GM21447 (cell line): ENCODE data around the gene PGS1.
"Not testable (repeated sequence)": the region's sequence is repeated elsewhere in the genome, so short reads cannot be mapped to it uniquely, and the experiment has no call there.

ENCODE experiments used
- ATAC-seq: cut with Tn5 transposase; IDR thresholded peaks from one replicate; pipeline ENCODE4 v1.9.1; 2021; ENCODE audit not compliant: unreplicated experiment

Gene PGS1

GRCh38 chr17:78438694-78439325, 60.4 kb downstream of the PGS1 start:
- no peak for ATAC-seq

DNA sequence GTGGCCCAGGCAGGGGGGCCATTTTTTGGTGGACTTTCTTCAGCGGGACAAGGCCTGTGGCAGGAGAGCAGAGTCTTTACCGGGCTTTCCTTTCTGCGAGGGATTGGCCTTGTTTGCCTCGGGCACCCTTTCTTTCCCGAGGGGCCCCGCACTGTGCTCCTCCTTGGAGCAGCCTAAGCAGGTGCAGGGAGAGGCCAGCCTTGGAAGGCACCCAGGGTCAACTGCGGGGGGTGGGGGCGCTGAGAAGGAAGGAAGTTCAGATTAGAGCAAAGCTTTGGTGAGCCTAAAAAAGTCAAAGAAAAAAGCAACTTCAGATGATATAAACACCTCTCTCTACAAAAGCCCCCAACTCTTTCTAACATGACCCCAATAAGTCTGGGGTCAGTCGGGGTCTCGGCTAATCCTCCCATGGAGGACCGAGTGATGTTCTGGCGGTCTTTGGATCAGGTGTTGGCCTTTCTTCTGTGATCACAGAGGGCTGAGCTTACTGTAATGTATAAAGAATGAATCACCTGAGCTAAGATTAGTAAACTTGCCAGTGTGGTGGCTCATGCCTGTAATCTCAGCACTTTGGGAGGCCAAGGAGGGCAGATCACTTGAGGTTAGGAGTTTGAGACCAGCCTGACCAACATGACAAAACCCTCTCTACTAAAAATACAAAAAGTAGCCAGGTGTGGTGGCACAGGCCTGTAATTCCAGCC, 63.0 kb downstream of the PGS1 start:
- ATAC-seq: no peak

DNA sequence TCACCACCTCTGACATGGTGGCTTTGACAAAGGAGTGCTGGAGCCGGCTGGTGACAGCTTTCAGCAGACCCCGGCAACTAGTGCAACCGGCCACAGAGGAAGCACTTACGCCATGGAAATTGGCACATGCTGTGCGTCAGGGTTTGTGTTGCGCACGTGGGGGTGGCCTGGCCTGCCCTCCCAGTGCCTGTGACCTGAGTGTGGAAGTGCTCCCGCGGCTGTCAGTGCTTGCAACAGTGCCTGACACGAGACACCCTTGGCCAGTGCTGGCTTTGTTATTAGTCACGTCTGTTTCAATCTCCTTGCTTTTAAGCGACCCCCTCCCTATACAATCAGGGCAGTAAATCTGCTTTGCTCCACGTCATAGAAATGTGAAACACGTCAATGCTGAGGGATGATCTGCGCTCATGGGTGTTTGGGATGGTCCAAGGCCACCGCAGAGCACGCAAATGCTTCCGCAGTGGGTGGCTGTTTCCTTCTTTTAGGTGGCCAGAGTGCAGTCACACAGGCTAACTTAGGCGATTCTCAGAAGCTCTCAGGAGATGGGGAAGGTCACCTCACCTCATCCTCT, 64.3 kb downstream of the PGS1 start:
- no peak for ATAC-seq

DNA sequence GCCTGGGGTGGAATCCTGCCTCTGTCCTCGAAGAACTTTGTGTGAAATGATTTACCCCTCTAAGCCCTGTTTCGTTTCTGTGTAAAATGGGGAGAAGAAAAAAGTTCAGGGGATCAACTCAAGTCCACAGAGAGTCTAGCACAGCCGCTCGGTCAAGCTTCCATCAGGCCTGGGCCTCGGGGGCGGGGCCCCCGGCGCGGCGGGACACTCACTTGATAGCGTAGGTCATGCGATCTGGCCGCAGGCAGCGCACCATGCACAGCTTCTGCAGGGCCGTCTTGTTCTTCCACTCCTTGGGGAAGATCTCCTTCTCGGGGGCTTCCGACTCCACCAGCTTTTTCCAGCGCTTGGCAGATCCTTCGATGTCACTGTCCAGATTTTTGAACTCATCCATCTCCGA, 65.9 kb downstream of the PGS1 start:
- ATAC-seq: no peak

DNA sequence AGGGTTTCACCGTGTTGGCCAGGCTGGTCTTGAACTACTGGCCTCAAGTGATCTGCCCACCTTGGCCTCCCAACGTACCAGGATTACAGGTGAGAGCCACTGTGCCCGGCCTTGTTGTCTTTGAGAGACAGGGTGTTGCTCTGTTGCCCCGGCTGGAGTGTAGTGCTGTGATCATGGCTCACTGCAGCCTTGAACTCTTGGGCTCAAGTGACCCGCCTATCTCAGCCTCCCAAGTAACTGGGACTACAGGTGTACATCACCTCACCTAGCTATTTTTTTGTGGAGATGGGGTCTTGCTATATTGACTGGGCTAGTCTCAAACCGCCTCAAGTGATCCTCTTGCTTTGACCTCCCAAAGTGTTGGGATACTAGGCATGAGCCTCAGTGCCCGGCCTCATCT, 68.4 kb downstream of the PGS1 start:
- ATAC-seq: no peak

- no peak for ATAC-seq
Measured at GRCh38 chr17:78448356-78448993, 70.0 kb downstream of the PGS1 start.

GRCh38 chr17:78449983-78450595, 71.6 kb downstream of the PGS1 start:
- no peak for ATAC-seq

- ATAC-seq: no peak
Measured at GRCh38 chr17:78450696-78451345, 72.4 kb downstream of the PGS1 start.

- ATAC-seq: no peak
Measured at GRCh38 chr17:78451753-78452152, 73.3 kb downstream of the PGS1 start.

- no peak for ATAC-seq
Measured at GRCh38 chr17:78454346-78454745, 75.9 kb downstream of the PGS1 start.

DNA sequence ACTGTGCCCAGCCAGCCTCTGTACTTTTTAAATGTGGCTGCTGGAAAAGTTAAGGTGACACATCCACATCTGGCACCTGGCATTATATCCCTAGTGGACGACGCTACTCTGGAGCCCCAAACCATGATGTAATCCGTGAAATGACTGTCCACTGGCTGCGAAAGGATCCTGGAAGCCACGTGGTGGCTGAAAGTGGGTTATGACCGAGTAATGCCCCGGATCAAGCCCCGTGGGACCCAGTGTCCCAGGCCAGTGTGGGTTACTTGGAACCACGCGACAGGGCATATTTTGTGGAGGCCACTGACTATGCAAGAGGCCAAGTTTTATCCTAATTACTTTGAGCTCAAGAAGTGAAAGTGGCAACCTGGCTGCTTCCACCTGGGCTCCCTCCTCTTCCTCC, 79.6 kb downstream of the PGS1 start:
- ATAC-seq: no peak

- ATAC-seq: no peak
Measured at GRCh38 chr17:78458736-78459335, 80.4 kb downstream of the PGS1 start.

DNA sequence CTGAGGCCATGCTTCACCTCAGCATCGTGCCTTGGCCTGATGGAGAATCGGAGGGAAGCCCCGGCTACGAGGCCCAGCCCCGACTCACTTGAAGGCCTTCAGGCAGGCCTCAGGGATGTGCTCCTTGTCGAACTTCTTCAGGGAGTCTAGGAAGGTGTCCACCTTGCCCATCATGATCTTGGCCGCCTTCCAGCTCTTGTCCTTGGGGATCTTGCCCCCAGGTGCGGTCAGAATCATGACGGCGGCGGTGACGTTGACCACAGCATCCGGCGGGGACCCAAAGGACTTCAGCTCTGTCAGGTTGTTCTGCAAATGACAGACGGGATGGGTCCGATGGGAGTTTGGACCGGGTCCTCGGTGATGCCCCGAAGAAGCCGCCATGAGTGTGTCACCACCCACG, 81.2 kb downstream of the PGS1 start:
- ATAC-seq: no peak

GRCh38 chr17:78460176-78460675, 81.8 kb downstream of the PGS1 start:
- no peak for ATAC-seq

GRCh38 chr17:78460951-78461798, 82.7 kb downstream of the PGS1 start:
- ATAC-seq: no peak

- no peak for ATAC-seq
Measured at GRCh38 chr17:78461799-78462053, 83.3 kb downstream of the PGS1 start.

DNA sequence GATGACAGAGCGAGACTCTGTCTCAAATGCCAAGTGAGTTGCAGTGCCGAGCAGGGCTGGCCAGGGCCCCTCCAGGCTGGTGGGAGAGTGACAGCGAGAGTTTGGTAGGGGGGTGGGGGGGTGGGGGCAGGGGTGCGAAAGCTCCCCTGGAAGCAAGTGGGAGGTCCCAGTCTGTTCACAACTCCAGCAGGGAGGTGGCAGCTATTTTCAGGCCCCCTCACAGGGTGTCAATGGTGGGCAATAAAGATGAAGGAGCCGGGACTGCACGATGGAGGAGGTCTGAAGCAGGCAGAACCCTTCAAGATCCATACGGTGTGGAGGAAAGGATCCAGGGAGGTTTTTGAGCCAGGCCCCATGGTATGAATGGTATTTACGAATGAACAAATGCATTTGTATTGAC, 83.7 kb downstream of the PGS1 start:
- no peak for ATAC-seq

DNA sequence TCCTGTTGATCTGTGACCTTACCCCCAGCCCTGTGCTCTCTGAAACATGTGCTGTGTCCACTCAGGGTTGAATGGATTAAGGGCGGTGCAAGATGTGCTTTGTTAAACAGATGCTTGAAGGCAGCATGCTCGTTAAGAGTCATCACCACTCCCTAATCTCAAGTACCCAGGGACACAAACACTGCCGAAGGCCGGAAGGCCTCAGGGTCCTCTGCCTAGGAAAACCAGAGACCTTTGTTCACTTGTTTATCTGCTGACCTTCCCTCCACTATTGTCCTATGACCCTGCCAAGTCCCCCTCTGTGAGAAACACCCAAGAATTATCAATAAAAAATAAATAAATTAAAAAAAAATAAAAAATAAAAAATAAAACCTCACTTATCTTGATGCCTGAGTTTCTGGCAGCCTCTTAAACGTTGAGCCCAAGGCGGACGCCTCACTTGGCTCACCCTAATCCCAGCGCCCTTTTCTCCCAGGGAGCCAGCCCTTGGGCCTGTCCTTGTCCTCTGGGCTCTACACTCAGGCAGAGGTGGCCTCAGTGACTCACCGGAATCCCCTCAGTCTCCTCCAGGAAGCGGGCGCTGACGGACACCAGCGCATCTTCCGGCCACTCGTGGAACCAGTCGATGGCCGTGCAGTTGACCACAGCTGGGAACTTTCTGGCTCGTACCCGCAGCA, 87.8 kb downstream of the PGS1 start:
- ATAC-seq: not testable (repeated sequence)
